ENCODE results near the gene DOCK9.
A peak's percentile ranks its signal among the peaks of the same experiment; 100 is the strongest.

The DOCK9 gene

GRCh38 chr13:98977568-98978265 is at the start of gene DOCK9:
Gene DOCK9 (minus strand): TSS chr13:98978064. CDS start chr13:98977909, 155 bp downstream.
- no peak for TF ChIP-seq CTCF (IDR thresholded peaks at IDR 0.05; ENCODE audit: low read depth, low read length, missing control alignments)
- H3K4me3 ChIP-seq (ENCODE audit: low read depth, low read length): peak within 1 kb of the TSS; percentile 48
- peak; percentile 88 for DNase-seq (ENCODE audit: low read depth)
- in situ Hi-C loops (cut with HindIII; ENCODE audit: low sequenced_read_pairs): no loop called here

- TF ChIP-seq CTCF (IDR thresholded peaks at IDR 0.05; ENCODE audit: low read depth, low read length, missing control alignments): no peak
Observed at GRCh38 chr13:99027260-99027659, 49.4 kb upstream of the DOCK9 start.

GRCh38 chr13:99022941-99023340 is 45.1 kb upstream of the DOCK9 start:
- TF ChIP-seq CTCF (IDR thresholded peaks at IDR 0.05; ENCODE audit: low read depth, low read length, missing control alignments): no peak
- no peak for DNase-seq (ENCODE audit: low read depth)
- H3K4me3 ChIP-seq (ENCODE audit: low read depth, low read length): no peak overlapping the region
- in situ Hi-C loops (cut with HindIII; ENCODE audit: low sequenced_read_pairs): no loop called here

More at GRCh38 chr13:99027260-99027659, 49.4 kb upstream of the DOCK9 start:
- in situ Hi-C loops (cut with HindIII; ENCODE audit: low sequenced_read_pairs): no loop called here
- DNase-seq (ENCODE audit: low read depth): no peak
- H3K4me3 ChIP-seq (ENCODE audit: low read depth, low read length): no peak overlapping the region

GRCh38 chr13:99018418-99019180 is 40.7 kb upstream of the DOCK9 start:
- in situ Hi-C loops (cut with HindIII; ENCODE audit: low sequenced_read_pairs): no loop called here
- no peak overlapping the region for H3K4me3 ChIP-seq (ENCODE audit: low read depth, low read length)
- peak; percentile 44 for DNase-seq (ENCODE audit: low read depth)
- no peak for TF ChIP-seq CTCF (IDR thresholded peaks at IDR 0.05; ENCODE audit: low read depth, low read length, missing control alignments)

- TF ChIP-seq CTCF (IDR thresholded peaks at IDR 0.05; ENCODE audit: low read depth, low read length, missing control alignments): no peak
- DNase-seq (ENCODE audit: low read depth): no peak
Observed at GRCh38 chr13:99015606-99016490, 38.0 kb upstream of the DOCK9 start.

GRCh38 chr13:99014522-99014921 is 36.7 kb upstream of the DOCK9 start:
- in situ Hi-C loops (cut with HindIII; ENCODE audit: low sequenced_read_pairs): no loop called here
- DNase-seq (ENCODE audit: low read depth): no peak
- H3K4me3 ChIP-seq (ENCODE audit: low read depth, low read length): no peak overlapping the region
- TF ChIP-seq CTCF (IDR thresholded peaks at IDR 0.05; ENCODE audit: low read depth, low read length, missing control alignments): no peak

More at GRCh38 chr13:99015606-99016490, 38.0 kb upstream of the DOCK9 start:
- H3K4me3 ChIP-seq (ENCODE audit: low read depth, low read length): no peak overlapping the region
- in situ Hi-C loops (cut with HindIII; ENCODE audit: low sequenced_read_pairs): no loop called here

Data from astrocyte of the cerebellum (primary cell).